ENCODE results near the gene ADI1. TPM values are rescaled to one million over a fixed set of nuclear protein-coding genes. Genes with fewer than 3 reads are reported as not detected.
A peak's percentile ranks its signal among the peaks of the same experiment; 100 is the strongest.

The ADI1 gene
- total RNA-seq, 1 donor from 2014 or later, result 41.6 TPM

DNA sequence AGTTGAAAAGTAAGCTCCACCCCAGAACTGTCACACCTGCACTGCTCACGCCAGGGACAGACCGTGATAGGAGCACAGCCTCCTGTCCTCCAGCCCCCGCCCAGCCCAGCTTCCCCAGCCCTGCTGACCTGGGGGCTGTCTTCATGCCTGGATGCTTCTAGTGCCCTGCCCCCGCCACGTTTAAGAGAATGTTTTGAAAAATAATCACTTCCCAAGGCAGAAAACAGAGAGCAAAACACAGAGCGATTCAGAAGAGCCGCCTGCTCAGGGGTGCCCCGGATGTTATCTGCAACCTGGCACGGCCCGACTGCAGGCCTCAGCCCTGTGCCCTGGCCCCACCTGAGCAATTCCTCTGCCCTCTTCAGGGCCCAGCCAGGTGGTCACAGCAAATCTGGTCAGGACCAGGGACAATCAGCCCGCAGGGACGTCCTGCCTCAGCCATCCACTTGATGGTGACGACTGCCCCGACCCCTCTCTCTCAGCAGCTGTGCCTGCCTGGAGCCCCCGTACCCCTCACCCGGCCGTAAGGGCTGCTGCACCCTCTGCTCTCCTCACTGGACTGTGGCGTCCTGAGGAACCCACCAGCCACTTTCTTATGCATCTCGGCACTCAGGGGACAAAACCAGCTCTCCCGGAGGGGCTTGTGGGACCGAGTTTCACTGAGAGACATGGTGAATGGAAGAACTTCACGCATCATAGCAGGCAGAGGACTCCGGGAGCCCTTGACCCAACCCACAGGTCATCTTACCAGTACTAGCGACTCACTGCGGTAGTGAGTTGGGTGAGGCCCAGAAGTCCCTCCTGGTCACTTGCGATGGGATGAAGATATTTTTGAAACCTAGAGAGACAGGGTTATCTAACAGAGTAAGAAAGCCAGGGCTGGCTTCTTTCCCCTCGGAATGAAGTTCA lies 30.2 kb downstream of the ADI1 start:
- peak overlapping the region; percentile 47 for H3K27ac Mint-ChIP-seq (ENCODE audit: unreplicated experiment)

DNA sequence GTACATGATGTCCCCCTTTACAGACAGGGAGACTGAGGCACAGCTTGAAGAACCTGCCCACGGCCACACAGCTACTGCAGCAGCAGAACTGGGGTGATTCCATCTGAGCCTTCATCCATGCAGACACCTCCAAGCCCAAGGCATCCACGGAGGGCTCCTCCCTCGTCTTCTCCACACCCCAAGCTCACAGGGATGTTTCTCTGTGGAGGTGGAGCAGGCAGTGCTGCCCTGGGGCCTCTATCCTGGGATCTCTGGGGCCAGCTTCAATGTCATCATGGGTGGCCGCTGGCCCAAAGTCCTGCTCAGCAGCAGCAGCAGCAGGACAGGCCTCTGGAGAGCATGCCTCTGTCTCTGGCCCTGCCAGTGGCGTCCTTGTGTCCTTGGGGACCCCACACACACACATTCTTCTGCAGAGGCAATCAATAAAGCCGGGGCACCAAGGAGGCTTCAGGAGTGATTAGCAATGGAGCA lies 31.2 kb downstream of the ADI1 start:
- H3K79me2 ChIP-seq (ENCODE audit: insufficient read depth, low read length), result no peaks in the 10 kb centered on the region
- Mint-ChIP-seq H3K36me3 (ENCODE audit: low read depth, unreplicated experiment) (peaks cover 7% of the 10 kb centered on the region), H3K4me1 (ENCODE audit: low read depth, unreplicated experiment) (peaks cover 4% of the 10 kb centered on the region), H3K4me3 (ENCODE audit: unreplicated experiment) (no peak overlapping the region), H3K9me3 (ENCODE audit: unreplicated experiment) (no peaks in the 10 kb centered on the region), H3K27me3 (ENCODE audit: low read depth, unreplicated experiment) (no peaks in the 10 kb centered on the region), H3K27ac (ENCODE audit: unreplicated experiment) (peak overlapping the region; percentile 69)
- H3K36me3 ChIP-seq (ENCODE audit: insufficient read depth, low read length), result no peaks in the 10 kb centered on the region
- H3K4me1 ChIP-seq (ENCODE audit: insufficient read depth, low read length), result no peaks in the 10 kb centered on the region
- H2AFZ ChIP-seq (ENCODE audit: low read depth, low read length), result no peak overlapping the region
- no peak overlapping the region for H3K27ac ChIP-seq (ENCODE audit: low read depth, low read length)
- H3K27me3 ChIP-seq (ENCODE audit: insufficient read depth, low read length), result no peaks in the 10 kb centered on the region
- no peak overlapping the region for H3K9ac ChIP-seq (ENCODE audit: low read length)
- no peaks in the 10 kb centered on the region for H4K20me1 ChIP-seq (ENCODE audit: insufficient read depth, low read length)
- FAIRE-seq (no peak), DNase-seq (ENCODE audit: low read depth) (no peak)
- no peak overlapping the region for H3K4me2 ChIP-seq (ENCODE audit: low read length)
- TF ChIP-seq, protein P1, sequence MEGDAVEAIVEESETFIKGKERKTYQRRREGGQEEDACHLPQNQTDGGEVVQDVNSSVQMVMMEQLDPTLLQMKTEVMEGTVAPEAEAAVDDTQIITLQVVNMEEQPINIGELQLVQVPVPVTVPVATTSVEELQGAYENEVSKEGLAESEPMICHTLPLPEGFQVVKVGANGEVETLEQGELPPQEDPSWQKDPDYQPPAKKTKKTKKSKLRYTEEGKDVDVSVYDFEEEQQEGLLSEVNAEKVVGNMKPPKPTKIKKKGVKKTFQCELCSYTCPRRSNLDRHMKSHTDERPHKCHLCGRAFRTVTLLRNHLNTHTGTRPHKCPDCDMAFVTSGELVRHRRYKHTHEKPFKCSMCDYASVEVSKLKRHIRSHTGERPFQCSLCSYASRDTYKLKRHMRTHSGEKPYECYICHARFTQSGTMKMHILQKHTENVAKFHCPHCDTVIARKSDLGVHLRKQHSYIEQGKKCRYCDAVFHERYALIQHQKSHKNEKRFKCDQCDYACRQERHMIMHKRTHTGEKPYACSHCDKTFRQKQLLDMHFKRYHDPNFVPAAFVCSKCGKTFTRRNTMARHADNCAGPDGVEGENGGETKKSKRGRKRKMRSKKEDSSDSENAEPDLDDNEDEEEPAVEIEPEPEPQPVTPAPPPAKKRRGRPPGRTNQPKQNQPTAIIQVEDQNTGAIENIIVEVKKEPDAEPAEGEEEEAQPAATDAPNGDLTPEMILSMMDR (IDR thresholded peaks at IDR 0.05; ENCODE audit: insufficient read depth, low read depth, low read length), result no peak
- TF ChIP-seq EZH2 (IDR thresholded peaks at IDR 0.05; ENCODE audit: insufficient read depth, low read length), result no peak
- no peak overlapping the region for H3K4me3 ChIP-seq (ENCODE audit: insufficient read depth, low read depth, low read length)
- H3K9me3 ChIP-seq (ENCODE audit: insufficient read depth, low read depth, low read length), result no peaks in the 10 kb centered on the region

More for the DNA sequence above, 30.2 kb downstream of the ADI1 start:
- H3K27me3 Mint-ChIP-seq (ENCODE audit: low read depth, unreplicated experiment), result no peaks in the 10 kb centered on the region
- Histone ChIP-seq H4K20me1 (ENCODE audit: insufficient read depth, low read length) (no peaks in the 10 kb centered on the region), H3K4me2 (ENCODE audit: low read length) (no peak overlapping the region), H3K4me1 (ENCODE audit: insufficient read depth, low read length) (peaks cover 10% of the 10 kb centered on the region), H3K4me3 (ENCODE audit: insufficient read depth, low read depth, low read length) (no peak overlapping the region), H3K36me3 (ENCODE audit: insufficient read depth, low read length) (no peaks in the 10 kb centered on the region), H3K9ac (ENCODE audit: low read length) (no peak overlapping the region), H2AFZ (ENCODE audit: low read depth, low read length) (no peak overlapping the region), H3K27me3 (ENCODE audit: insufficient read depth, low read length) (no peaks in the 10 kb centered on the region), H3K9me3 (ENCODE audit: insufficient read depth, low read depth, low read length) (no peaks in the 10 kb centered on the region), H3K79me2 (ENCODE audit: insufficient read depth, low read length) (no peaks in the 10 kb centered on the region), H3K27ac (ENCODE audit: low read depth, low read length) (no peak overlapping the region)
- H3K36me3 Mint-ChIP-seq (ENCODE audit: low read depth, unreplicated experiment), result peaks cover 5% of the 10 kb centered on the region
- H3K9me3 Mint-ChIP-seq (ENCODE audit: unreplicated experiment), result no peaks in the 10 kb centered on the region
- H3K4me3 Mint-ChIP-seq (ENCODE audit: unreplicated experiment), result no peak overlapping the region
- TF ChIP-seq, protein P1 (IDR thresholded peaks at IDR 0.05; ENCODE audit: insufficient read depth, low read depth, low read length), result no peak
- TF ChIP-seq EZH2 (IDR thresholded peaks at IDR 0.05; ENCODE audit: insufficient read depth, low read length), result no peak
- peaks cover 11% of the 10 kb centered on the region for H3K4me1 Mint-ChIP-seq (ENCODE audit: low read depth, unreplicated experiment)
- DNase-seq (ENCODE audit: low read depth) (no peak), FAIRE-seq (no peak)

DNA sequence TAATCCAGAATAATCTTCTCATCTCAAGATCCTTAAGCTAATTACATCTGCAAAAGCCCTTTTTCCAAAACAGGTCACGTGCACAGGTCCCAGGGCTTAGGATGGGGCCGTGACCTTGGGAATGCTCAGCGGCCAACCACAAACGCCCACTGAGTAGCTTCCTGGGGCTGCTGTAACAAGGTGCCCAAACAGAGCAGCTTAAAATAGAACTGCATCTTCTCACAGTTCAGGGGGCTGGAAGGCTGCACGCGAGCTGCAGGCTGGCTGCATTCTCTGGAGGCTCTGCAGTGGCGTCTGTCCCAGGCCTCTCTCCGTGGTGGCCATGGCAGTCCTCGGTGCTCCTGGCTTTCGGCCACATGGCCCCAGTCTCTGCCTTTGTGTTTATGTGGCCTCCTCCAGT lies 31.9 kb downstream of the ADI1 start:
- Histone ChIP-seq H3K27ac (ENCODE audit: low read depth, low read length) (no peak overlapping the region), H3K4me2 (ENCODE audit: low read length) (no peak overlapping the region), H3K9ac (ENCODE audit: low read length) (no peak overlapping the region), H3K36me3 (ENCODE audit: insufficient read depth, low read length) (no peaks in the 10 kb centered on the region), H4K20me1 (ENCODE audit: insufficient read depth, low read length) (no peaks in the 10 kb centered on the region), H2AFZ (ENCODE audit: low read depth, low read length) (no peak overlapping the region), H3K27me3 (ENCODE audit: insufficient read depth, low read length) (no peaks in the 10 kb centered on the region), H3K9me3 (ENCODE audit: insufficient read depth, low read depth, low read length) (no peaks in the 10 kb centered on the region), H3K4me1 (ENCODE audit: insufficient read depth, low read length) (no peaks in the 10 kb centered on the region), H3K4me3 (ENCODE audit: insufficient read depth, low read depth, low read length) (no peak overlapping the region), H3K79me2 (ENCODE audit: insufficient read depth, low read length) (no peaks in the 10 kb centered on the region)
- Mint-ChIP-seq H3K36me3 (ENCODE audit: low read depth, unreplicated experiment) (peaks cover 8% of the 10 kb centered on the region), H3K9me3 (ENCODE audit: unreplicated experiment) (no peaks in the 10 kb centered on the region), H3K4me3 (ENCODE audit: unreplicated experiment) (no peak overlapping the region), H3K27ac (ENCODE audit: unreplicated experiment) (no peak overlapping the region), H3K4me1 (ENCODE audit: low read depth, unreplicated experiment) (no peaks in the 10 kb centered on the region), H3K27me3 (ENCODE audit: low read depth, unreplicated experiment) (no peaks in the 10 kb centered on the region)
- FAIRE-seq (no peak), DNase-seq (ENCODE audit: low read depth) (no peak)
- TF ChIP-seq EZH2 (IDR thresholded peaks at IDR 0.05; ENCODE audit: insufficient read depth, low read length), result no peak
- TF ChIP-seq, protein P1 (IDR thresholded peaks at IDR 0.05; ENCODE audit: insufficient read depth, low read depth, low read length), result no peak

Data from astrocyte (in vitro differentiated cells and primary cell).